ENCODE data around the gene PAPLN.

DNA sequence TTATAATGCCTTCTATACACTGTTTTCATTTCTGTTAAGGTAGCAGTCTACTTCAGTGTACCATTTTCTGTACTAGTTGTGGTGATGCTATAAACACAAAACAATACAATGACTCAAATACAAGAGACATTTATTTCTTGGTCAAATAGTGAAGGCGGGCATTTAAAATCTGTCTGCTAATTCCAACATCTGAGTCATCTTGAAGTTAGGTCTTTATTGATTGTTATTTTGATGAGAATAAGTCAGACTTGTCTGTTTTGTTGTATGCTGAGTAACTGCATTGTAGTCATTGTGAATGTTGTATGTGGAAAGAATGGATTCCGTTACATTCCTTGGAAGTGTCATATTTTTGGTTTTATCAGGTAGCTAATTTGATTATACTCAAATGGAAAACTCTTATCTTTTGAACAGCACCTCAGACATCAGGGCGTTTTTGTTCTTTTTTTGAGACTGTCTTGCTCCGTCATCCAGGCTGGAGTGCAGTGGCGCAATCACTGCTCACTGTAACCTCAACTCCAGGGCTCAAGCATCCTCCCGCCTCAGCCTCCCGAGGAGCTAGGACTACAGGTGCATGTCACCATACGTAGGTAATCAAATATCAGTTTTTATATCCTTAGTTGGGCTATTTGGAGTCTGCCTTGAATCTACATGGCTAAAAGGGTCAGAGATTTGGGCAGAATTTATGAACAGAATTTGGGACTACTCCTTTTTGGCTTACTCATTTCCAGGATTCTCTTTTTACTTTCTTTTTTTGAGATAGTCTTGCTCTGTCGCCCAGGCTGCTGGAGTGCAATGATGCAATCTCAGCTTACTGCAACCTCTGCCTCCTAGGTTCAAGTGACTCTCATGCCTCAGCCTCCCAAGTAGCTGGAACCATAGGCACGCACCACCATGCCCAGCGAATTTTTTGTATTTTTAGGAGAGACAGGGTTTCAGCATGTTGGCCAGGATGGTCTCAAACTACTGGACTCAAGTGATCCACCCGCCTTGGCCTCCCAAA is 56.8 kb downstream of the PAPLN start:
- TF ChIP-seq, protein P1, sequence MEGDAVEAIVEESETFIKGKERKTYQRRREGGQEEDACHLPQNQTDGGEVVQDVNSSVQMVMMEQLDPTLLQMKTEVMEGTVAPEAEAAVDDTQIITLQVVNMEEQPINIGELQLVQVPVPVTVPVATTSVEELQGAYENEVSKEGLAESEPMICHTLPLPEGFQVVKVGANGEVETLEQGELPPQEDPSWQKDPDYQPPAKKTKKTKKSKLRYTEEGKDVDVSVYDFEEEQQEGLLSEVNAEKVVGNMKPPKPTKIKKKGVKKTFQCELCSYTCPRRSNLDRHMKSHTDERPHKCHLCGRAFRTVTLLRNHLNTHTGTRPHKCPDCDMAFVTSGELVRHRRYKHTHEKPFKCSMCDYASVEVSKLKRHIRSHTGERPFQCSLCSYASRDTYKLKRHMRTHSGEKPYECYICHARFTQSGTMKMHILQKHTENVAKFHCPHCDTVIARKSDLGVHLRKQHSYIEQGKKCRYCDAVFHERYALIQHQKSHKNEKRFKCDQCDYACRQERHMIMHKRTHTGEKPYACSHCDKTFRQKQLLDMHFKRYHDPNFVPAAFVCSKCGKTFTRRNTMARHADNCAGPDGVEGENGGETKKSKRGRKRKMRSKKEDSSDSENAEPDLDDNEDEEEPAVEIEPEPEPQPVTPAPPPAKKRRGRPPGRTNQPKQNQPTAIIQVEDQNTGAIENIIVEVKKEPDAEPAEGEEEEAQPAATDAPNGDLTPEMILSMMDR (IDR thresholded peaks at IDR 0.05; ENCODE audit: low read depth, low read length, missing input control), result no peak
- TF ChIP-seq TAF1 (conservative IDR thresholded peaks at IDR 0.05) (no peak), HNF4G (IDR thresholded peaks at IDR 0.05) (no peak), FOXA1 (IDR thresholded peaks at IDR 0.05) (no peak), RAD21 (IDR thresholded peaks at IDR 0.05) (no peak), EGR1 (IDR thresholded peaks at IDR 0.05; ENCODE audit: low read depth in 2 of 2) (no peak)
- TF ChIP-seq, protein P2, sequence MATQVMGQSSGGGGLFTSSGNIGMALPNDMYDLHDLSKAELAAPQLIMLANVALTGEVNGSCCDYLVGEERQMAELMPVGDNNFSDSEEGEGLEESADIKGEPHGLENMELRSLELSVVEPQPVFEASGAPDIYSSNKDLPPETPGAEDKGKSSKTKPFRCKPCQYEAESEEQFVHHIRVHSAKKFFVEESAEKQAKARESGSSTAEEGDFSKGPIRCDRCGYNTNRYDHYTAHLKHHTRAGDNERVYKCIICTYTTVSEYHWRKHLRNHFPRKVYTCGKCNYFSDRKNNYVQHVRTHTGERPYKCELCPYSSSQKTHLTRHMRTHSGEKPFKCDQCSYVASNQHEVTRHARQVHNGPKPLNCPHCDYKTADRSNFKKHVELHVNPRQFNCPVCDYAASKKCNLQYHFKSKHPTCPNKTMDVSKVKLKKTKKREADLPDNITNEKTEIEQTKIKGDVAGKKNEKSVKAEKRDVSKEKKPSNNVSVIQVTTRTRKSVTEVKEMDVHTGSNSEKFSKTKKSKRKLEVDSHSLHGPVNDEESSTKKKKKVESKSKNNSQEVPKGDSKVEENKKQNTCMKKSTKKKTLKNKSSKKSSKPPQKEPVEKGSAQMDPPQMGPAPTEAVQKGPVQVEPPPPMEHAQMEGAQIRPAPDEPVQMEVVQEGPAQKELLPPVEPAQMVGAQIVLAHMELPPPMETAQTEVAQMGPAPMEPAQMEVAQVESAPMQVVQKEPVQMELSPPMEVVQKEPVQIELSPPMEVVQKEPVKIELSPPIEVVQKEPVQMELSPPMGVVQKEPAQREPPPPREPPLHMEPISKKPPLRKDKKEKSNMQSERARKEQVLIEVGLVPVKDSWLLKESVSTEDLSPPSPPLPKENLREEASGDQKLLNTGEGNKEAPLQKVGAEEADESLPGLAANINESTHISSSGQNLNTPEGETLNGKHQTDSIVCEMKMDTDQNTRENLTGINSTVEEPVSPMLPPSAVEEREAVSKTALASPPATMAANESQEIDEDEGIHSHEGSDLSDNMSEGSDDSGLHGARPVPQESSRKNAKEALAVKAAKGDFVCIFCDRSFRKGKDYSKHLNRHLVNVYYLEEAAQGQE (IDR thresholded peaks at IDR 0.05), result no peak

All from liver (tissue), 3 donors.